Mononuclear cell (primary cell): ENCODE measurements around the gene FRMD4A. TPM values are rescaled to one million over a fixed set of nuclear protein-coding genes. Genes with fewer than 3 reads are reported as not detected.
"Not testable (repeated sequence)": the region's sequence is repeated elsewhere in the genome, so short reads cannot be mapped to it uniquely, and the experiment has no call there.

Experiments used
- H3K27me3 ChIP-seq: 2 replicates; pipeline ENCODE4 v1.6.0; 2011; ENCODE audit warnings: low read length, control low read depth; ENCODE audit not compliant: insufficient read depth
- H3K4me1 ChIP-seq: 2 replicates; pipeline ENCODE4 v1.5.1; 2011; ENCODE audit warnings: mild to moderate bottlenecking, low read length, control low read depth; ENCODE audit not compliant: insufficient read depth
- H3K4me3 ChIP-seq: 2 replicates; pipeline ENCODE4 v1.5.1; 2011; ENCODE audit warnings: mild to moderate bottlenecking, low read length, moderate library complexity
- H3K9me3 ChIP-seq: 2 replicates; pipeline ENCODE4 v1.5.1; 2011; ENCODE audit warnings: low read depth, mild to moderate bottlenecking, control low read depth, low read length
- total RNA-seq: library from RNA; depleted of rRNA; stranded (reverse); fragments of >200 nt; gene quantifications from one replicate; pipeline ENCODE4 v1.2.3, GENCODE V29; 2012

The FRMD4A gene
- total RNA-seq, 1 donor, result 0.63 TPM

- Histone ChIP-seq H3K9me3 (no peaks in the 10 kb centered on the region), H3K4me1 (peaks cover 28% of the 10 kb centered on the region), H3K4me3 (no peak overlapping the region)
Observed at GRCh38 chr10:13795653-13796555, 534.8 kb downstream of the FRMD4A start.

DNA sequence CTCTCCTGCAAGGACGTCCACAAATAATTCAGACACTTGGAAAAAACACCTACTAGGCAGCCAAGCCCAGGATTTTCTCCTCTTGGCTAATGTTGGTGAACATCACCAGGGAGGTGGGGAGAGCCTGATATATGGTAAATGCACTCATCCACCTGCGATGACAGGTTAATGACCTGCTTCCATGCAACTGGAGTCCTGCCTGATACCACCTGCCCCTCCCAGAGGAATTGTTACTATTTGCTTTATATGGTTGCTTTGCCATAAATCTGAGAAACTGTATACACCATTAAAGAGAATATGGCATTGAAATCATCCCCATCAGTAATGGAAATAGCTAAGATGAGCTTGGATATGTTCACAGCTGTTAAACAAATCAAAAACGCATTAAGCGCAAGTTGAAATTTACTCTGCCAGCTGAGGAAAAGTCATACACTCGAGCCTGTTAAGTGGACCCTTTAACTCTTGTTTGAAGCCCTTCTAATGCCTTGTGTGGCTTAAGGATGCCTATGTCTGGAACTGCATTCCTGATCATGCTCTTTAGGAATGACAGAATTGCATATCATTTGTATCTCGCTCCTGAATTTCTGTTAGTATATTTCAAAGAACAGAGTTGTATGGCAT is 535.6 kb downstream of the FRMD4A start:
- Histone ChIP-seq H3K27me3 (no peaks in the 10 kb centered on the region), H3K4me3 (no peak overlapping the region), H3K4me1 (peaks cover 28% of the 10 kb centered on the region), H3K9me3 (no peaks in the 10 kb centered on the region)

More at GRCh38 chr10:13795653-13796555, 534.8 kb downstream of the FRMD4A start:
- H3K27me3 ChIP-seq, result no peaks in the 10 kb centered on the region

GRCh38 chr10:13792006-13792405 is 538.7 kb downstream of the FRMD4A start:
- Histone ChIP-seq H3K27me3 (no peaks in the 10 kb centered on the region), H3K9me3 (no peaks in the 10 kb centered on the region), H3K4me3 (no peak overlapping the region), H3K4me1 (peaks cover 43% of the 10 kb centered on the region)

DNA sequence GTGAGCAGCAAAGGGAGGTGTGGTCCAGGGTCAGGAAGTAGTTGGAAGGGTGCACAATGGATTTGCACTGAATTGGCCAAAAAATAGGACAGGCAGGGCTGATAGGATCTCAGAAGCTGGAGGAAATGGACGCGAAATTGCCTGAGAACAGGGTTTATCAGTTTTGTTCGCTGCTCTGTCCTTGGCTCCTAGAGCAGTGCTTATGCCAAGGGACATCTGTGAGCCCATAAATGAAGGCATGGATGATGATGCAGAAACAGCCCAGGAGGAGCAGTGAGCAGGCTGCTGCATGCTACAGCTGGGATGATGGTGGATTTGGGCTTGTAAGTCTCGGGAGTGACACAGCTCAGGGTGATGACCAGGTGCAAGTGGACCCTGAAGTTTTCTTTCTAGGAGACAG is 539.2 kb downstream of the FRMD4A start:
- H3K4me1 ChIP-seq, result peaks cover 41% of the 10 kb centered on the region
- no peaks in the 10 kb centered on the region for H3K27me3 ChIP-seq
- no peak overlapping the region for H3K4me3 ChIP-seq
- H3K9me3 ChIP-seq, result no peaks in the 10 kb centered on the region

DNA sequence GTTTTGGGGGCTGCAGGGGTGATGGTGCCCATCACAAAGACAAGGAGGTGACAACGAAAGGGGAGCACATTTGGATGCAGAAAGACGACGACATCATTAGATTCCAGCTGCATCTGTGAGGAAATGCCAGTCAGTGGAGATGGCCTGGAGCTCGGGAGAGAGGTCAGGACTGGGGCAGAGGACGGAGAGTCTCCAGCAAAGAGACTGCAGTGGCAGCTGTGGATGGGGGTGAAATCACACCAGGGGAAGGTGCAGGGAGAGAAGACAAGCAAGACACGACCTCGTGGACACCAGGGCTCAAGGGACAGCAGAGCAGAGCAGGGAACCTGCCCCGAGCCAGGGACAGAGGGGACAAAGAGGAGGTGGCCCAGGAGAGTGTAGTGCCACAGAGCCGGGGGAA is 540.5 kb downstream of the FRMD4A start:
- no peak overlapping the region for H3K4me3 ChIP-seq
- no peaks in the 10 kb centered on the region for H3K9me3 ChIP-seq
- peaks cover 32% of the 10 kb centered on the region for H3K4me1 ChIP-seq
- no peaks in the 10 kb centered on the region for H3K27me3 ChIP-seq

GRCh38 chr10:13789448-13789829 is 541.3 kb downstream of the FRMD4A start:
- Histone ChIP-seq H3K4me1 (peaks cover 26% of the 10 kb centered on the region), H3K27me3 (no peaks in the 10 kb centered on the region), H3K4me3 (no peak overlapping the region), H3K9me3 (no peaks in the 10 kb centered on the region)

- no peaks in the 10 kb centered on the region for H3K27me3 ChIP-seq
- no peak overlapping the region for H3K4me3 ChIP-seq
- no peaks in the 10 kb centered on the region for H3K9me3 ChIP-seq
- H3K4me1 ChIP-seq, result peaks cover 31% of the 10 kb centered on the region
Observed at GRCh38 chr10:13788711-13789447, 541.8 kb downstream of the FRMD4A start.

GRCh38 chr10:13788320-13788600 is 542.5 kb downstream of the FRMD4A start:
- Histone ChIP-seq H3K4me1 (peaks cover 35% of the 10 kb centered on the region), H3K9me3 (no peaks in the 10 kb centered on the region), H3K4me3 (no peak overlapping the region), H3K27me3 (no peaks in the 10 kb centered on the region)

GRCh38 chr10:13787015-13787421 is 543.7 kb downstream of the FRMD4A start:
- H3K27me3 ChIP-seq, result no peaks in the 10 kb centered on the region
- peaks cover 36% of the 10 kb centered on the region for H3K4me1 ChIP-seq
- H3K4me3 ChIP-seq, result no peak overlapping the region
- no peaks in the 10 kb centered on the region for H3K9me3 ChIP-seq

DNA sequence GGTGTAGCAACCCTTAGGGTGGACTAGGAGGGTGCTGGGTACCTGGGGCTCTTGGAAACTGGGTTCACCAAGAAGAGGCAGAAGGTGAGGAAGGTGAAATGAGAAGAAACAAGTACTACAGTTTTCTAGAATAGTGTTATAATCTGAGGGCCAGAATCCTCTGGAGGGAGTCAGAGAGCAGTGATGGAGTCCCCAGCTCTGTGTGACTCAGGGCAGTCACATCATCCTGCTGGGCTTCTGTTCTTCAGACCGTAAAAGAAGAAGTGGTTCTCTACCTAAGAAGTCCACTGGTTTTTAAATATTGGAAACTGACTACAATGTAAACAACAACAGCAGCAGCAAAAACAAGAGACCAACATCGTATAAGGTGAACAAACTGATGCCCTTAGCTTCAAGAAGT is 546.7 kb downstream of the FRMD4A start:
- Histone ChIP-seq H3K27me3 (no peaks in the 10 kb centered on the region), H3K4me3 (no peak overlapping the region), H3K9me3 (no peaks in the 10 kb centered on the region), H3K4me1 (peaks cover 35% of the 10 kb centered on the region)

DNA sequence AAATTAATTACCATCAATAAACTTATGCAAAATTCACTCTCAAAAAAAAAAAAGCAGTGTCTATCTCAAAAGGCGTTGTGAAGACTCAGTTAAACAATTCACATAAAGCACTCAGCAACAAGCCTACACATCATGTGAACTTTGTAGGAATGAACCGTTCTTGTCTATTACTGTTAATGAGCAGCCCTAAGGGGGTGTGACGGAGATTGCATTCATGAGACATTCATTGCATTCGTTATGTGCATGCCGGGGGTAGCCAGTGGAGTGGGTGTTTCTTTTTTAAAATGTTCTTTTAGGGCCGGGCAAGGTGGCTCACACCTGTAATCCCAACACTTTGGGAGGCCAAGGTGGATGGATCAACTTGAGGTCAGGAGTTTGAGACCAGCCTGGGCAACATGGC is 551.0 kb downstream of the FRMD4A start:
- Histone ChIP-seq H3K4me1 (peaks cover 17% of the 10 kb centered on the region), H3K4me3 (no peak overlapping the region), H3K9me3 (no peaks in the 10 kb centered on the region), H3K27me3 (no peaks in the 10 kb centered on the region)

DNA sequence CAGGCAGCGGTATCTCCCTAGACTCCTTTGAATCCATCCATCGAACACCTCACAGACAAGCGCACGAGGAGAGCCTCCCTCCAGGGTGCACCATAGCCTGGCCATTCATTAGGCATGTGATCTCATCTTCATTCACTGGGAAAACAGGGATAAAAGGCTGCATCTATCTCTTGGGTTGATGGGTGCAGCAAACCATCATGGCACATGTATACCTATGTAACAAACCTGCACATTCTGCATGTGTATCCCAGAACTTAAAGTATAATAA is 552.1 kb downstream of the FRMD4A start:
- H3K4me3 ChIP-seq, H3K27me3 ChIP-seq: not testable (repeated sequence)

DNA sequence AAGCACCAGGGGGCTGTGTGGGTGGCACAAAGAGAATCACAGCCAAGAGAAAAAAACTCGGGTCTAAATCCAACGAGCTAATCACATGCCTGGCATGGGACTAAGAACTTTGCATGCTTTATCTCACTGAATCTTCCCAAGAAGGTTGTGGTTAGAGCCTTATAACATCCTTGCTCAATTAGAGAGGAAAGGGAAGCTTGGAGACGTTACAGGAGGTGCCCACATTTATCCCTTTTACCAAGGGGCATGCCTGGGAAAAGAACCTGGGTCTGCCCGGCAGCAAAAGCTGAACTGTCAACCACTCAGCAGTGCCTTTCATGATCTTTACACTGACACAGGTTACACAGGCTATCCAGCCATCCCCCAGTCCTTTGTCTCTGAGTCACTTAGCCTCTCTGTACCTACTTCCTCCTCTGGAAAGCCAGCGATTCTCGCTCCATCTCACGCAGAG is 553.8 kb downstream of the FRMD4A start:
- Histone ChIP-seq H3K4me1 (peaks cover 7% of the 10 kb centered on the region), H3K9me3 (no peaks in the 10 kb centered on the region), H3K4me3 (no peak overlapping the region), H3K27me3 (no peaks in the 10 kb centered on the region)

More for the DNA sequence above, 552.1 kb downstream of the FRMD4A start:
- peaks cover 11% of the 10 kb centered on the region for H3K4me1 ChIP-seq
- not testable (repeated sequence) for H3K9me3 ChIP-seq

- Histone ChIP-seq H3K4me1 (peaks cover 7% of the 10 kb centered on the region), H3K4me3 (no peak overlapping the region), H3K9me3 (no peaks in the 10 kb centered on the region), H3K27me3 (no peaks in the 10 kb centered on the region)
Observed at GRCh38 chr10:13775786-13776775, 554.6 kb downstream of the FRMD4A start.
